Heart left ventricle (tissue), 16 donors: ENCODE results near the gene HOXC5. TPM values are rescaled to one million over a fixed set of nuclear protein-coding genes. Genes with fewer than 3 reads are reported as not detected.
A peak's percentile ranks its signal among the peaks of the same experiment; 100 is the strongest.

Source experiments
- ATAC-seq, 4 donors: fragments of 200-7000 bp; cut with Tn5 transposase; one replicate each; pipeline ENCODE4 v1.9.1; 2020 to 2022; ENCODE audit warnings: moderate library complexity in 4 of 4, mild to moderate bottlenecking in 3 of 4, moderate number of reproducible peaks in 1 of 4
- DNase-seq, 5 donors: peaks; one replicate each; pipeline ENCODE4 v3.0.0-alpha.2; 2020
- H3K27ac ChIP-seq, 12 donors: fragments of 200-600 bp; sonication (generic) in 4 of 12; one replicate each; pipeline versions ENCODE4 v1.5.0 to v1.8.0; 2016 to 2022; ENCODE audit warnings: mild to moderate bottlenecking in 2 of 12
- H3K27me3 ChIP-seq, 9 donors: fragments of 200-600 bp; sonication (generic) in 2 of 9; one replicate each; pipeline versions ENCODE4 v1.5.1 to v1.8.0; 2016 to 2022; ENCODE audit warnings: mild to moderate bottlenecking in 3 of 9
- H3K36me3 ChIP-seq, 9 donors: fragments of 200-600 bp; sonication (generic) in 2 of 9; one replicate each; pipeline versions ENCODE4 v1.5.0 to v1.8.0; 2018 to 2022; ENCODE audit warnings: mild to moderate bottlenecking in 2 of 9
- H3K4me1 ChIP-seq, 12 donors: fragments of 200-600 bp; sonication (generic) in 4 of 12; one replicate each; pipeline versions ENCODE4 v1.5.0 to v1.8.0; 2016 to 2022; ENCODE audit warnings: mild to moderate bottlenecking in 3 of 12
- H3K4me3 ChIP-seq, 12 donors: fragments of 200-600 bp; sonication (generic) in 4 of 12; one replicate each; pipeline versions ENCODE4 v1.5.0 to v1.8.0; 2017 to 2022; ENCODE audit warnings: mild to moderate bottlenecking in 9 of 12, moderate library complexity in 4 of 12
- H3K9me3 ChIP-seq, 12 donors: fragments of 200-600 bp; sonication (generic) in 4 of 12; one replicate each; pipeline versions ENCODE4 v1.5.0 to v1.8.0; 2016 to 2022; ENCODE audit warnings: mild to moderate bottlenecking in 1 of 12
- POLR2A ChIP-seq, 2 donors: fragments of 450-650 bp; IDR thresholded peaks; one replicate each; pipeline ENCODE4 v1.6.1; 2017; ENCODE audit warnings: antibody characterized with exemption in 2 of 2, mild to moderate bottlenecking in 2 of 2, moderate library complexity in 2 of 2
- WGBS, 4 donors: extraction: QIAGEN DNeasy Blood & Tissue Kit in 2 of 4; methylation state at CpG; one replicate each; pipeline versions ENCODE4 v1.1.5 to v1.1.7; 2013 to 2018; 5-methylcytosine and 5-hydroxymethylcytosine counted together
- intact Hi-C, 10 donors: fragments of 100-400 bp; cut with DNase I; formaldehyde crosslinking; loops; one replicate each; pipeline versions ENCODE4 v1.11.1 to v1.14.2; 2022
- polyA plus RNA-seq, 2 donors: library from polyadenylated mRNA; stranded (reverse); fragments of 200-250 nt; gene quantifications; one replicate each; pipeline ENCODE4 v1.2.3, GENCODE V29; 2013
- total RNA-seq, 9 donors: library from RNA; depleted of rRNA in 2 of 9; stranded (reverse); fragments of >200 nt in 2 of 9; fragmentation: NEBNext Ultra II Directional in 3 of 9; extraction: Animal tissue kit (Norgen Biotek cat#: 25700) in 3 of 9; gene quantifications; one replicate each; pipeline versions ENCODE4 v1.1.0 to v1.2.4, GENCODE V29; 2016 to 2023
- TF ChIP-seq, protein P1 (sequence below), 12 donors: fragments of 200-600 bp; sonication (generic) in 4 of 12; IDR thresholded peaks; one replicate each; pipeline versions ENCODE4 v1.5.0 to v1.8.0; 2018 to 2022; ENCODE audit warnings: antibody characterized with exemption in 12 of 12, mild to moderate bottlenecking in 5 of 12
- donor health status: ischemic (EF 13 %, LVEDD 7.1; RV severe dilation, severe dysfunction).
- donor health status: healthy with polysubstance abuse.
- donor health status: DM: no; HTN: yes; CAD: no.
- donor health status: DM: no; HTN: no; CAD: no.
- donor health status: ischemic (EF 25% LVEDD 6.9; RV normal size, moderate dysfunction).
- donor health status: ischemic (EF 25% LVEDD 5.7; RV mildly dilated, moderate dysfunction).
- donor health status: healthy.
- donor health status: DM: yes; HTN: yes; CAD: no.
- donor health status: ischemic (EF 35%, LVEDD 5.7; RV mildly dilated, moderate dysfunction).
- donor health status: nonischemic (EF 11% LVEDD 7.7; RV severe dilation, severe dysfunction).
- donor health status: DM: yes; HTN: yes; CAD: no.
- donor health status: PGD.
- donor health status: ischemic (EF 29% LVEDD 5.4; RV normal size, mild dysfunction).
- donor health status: nonischemic (EF 23%, LVEDD 6.1; RV moderate dilation, normal function).

The HOXC5 gene
- total and polyA plus RNA-seq, 11 donors = not detected

DNA sequence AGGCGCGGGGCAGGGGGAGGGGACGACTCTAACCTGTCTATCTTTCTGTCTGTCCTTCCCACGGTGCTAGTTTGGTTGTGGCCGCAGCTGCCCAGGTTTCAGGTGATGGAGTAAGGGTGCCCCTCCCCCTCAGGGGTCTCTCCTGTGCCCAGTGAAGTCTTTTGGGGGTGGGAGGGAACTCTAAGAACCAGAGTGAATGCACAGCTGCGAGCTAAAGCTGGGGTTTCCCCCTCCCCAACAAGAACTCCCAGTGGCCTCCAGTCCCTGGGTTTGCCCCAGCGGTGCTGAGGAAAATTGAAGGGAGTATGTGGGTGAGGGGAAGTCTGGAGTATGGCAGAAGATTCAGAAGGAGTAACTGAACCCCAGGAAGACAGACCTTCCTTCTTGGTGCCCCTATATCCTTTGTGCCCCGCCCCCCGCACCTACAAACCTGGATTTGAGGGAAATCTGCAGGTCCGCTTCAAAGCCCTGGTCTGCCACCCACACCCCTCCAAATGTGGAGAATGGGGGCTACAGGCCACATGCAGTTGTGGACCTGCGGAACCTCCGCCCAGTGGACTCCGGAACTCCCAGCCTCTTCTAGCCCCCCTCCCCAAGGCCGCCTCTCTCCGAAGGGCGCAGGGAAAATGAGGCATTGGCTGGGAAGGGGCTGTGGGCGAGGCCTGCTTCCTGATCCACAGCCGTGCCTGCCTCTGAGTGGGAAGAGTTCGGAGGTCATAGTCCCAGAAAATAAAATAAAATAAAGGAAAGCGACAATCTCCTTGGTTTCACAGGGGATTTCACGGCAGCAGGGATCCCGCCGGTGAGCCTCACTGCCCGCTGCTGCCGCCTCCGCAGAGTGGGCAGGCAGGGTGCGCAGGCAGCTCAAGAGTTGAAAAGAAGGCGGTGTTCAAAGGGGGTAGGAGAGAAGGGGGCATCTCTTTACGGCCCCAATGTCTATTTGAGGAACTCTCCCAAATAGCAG lies 36.3 kb upstream of the HOXC5 start:
- ATAC-seq (no peak), DNase-seq (peak in 1 of 5 donors; percentile 18)
- no peaks in the 10 kb centered on the region for H3K9me3 ChIP-seq
- H3K36me3 ChIP-seq = no peaks in the 10 kb centered on the region
- peaks cover 84 to 100% (median 99%) of the 10 kb centered on the region in 9 donors for H3K27me3 ChIP-seq
- WGBS, 4 donors = 34 to 47% (median 41%) methylated on average over 29 of the region's 29 CpGs
- intact Hi-C loops = no loop called here
- TF ChIP-seq POLR2A (IDR thresholded peaks at IDR 0.05) = no peak
- TF ChIP-seq, protein P1, sequence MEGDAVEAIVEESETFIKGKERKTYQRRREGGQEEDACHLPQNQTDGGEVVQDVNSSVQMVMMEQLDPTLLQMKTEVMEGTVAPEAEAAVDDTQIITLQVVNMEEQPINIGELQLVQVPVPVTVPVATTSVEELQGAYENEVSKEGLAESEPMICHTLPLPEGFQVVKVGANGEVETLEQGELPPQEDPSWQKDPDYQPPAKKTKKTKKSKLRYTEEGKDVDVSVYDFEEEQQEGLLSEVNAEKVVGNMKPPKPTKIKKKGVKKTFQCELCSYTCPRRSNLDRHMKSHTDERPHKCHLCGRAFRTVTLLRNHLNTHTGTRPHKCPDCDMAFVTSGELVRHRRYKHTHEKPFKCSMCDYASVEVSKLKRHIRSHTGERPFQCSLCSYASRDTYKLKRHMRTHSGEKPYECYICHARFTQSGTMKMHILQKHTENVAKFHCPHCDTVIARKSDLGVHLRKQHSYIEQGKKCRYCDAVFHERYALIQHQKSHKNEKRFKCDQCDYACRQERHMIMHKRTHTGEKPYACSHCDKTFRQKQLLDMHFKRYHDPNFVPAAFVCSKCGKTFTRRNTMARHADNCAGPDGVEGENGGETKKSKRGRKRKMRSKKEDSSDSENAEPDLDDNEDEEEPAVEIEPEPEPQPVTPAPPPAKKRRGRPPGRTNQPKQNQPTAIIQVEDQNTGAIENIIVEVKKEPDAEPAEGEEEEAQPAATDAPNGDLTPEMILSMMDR (IDR thresholded peaks at IDR 0.05) = no peak
- peaks cover 0 to 49% (median 29%) of the 10 kb centered on the region in 12 donors for H3K4me1 ChIP-seq
- peak overlapping the region in 11 of 12 donors; percentile 19 to 63 (median 50) for H3K4me3 ChIP-seq
- H3K27ac ChIP-seq = no peak overlapping the region

DNA sequence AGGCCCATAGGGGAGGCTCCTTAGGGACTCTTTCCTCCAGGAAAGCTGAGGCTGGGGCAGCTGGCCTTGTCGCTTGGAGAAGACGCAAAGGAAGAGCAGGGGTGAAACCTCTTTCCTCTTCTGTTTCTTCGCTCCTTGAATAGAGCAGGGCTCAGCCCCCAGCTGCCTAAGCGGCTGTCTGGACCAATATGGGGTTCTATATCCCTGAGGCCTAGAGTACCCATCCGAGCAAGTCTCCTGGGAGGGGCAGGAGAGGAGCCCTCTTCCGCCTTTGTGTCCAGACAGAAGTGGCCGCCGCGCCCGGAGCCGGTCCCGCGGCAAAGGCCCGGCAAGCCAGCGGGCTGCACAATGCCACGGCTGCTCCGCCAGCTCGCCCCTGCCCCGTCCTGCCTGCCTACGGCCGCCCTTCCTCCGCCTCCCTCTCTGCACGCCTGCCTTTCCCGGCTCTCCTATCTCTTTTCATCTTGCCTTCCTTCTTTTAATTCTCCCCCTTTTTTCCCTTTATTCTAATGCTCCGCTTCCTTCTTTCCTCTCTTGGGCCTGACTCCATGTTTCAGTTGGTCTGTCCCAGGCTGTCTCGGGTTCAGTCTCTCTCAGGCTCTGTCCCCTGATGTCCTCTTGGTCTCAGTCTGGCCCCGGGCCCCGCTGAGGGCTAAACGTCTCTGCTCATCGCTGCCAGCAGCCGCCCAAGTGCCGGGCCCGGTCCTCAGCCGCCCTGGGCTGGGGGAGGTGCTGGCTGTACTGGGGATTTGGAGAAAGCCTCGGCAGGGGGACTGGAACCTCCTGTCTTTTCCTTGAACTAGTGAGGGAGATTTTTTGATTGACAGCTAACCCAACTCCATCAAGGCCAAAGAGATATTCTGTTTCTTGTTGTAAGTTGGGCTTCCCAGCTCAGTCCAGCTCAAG lies 35.4 kb upstream of the HOXC5 start:
- WGBS, 4 donors = 7 to 15% (median 11%) methylated on average over 35 of the region's 35 CpGs
- DNase-seq (peak in 2 of 5 donors; percentile 15 to 37), ATAC-seq (no peak)
- Histone ChIP-seq H3K4me3 (no peak overlapping the region), H3K27ac (no peak overlapping the region), H3K27me3 (peaks cover 81 to 100% (median 99%) of the 10 kb centered on the region in 9 donors), H3K36me3 (no peaks in the 10 kb centered on the region), H3K4me1 (peaks cover 0 to 49% (median 29%) of the 10 kb centered on the region in 12 donors), H3K9me3 (no peaks in the 10 kb centered on the region)
- TF ChIP-seq POLR2A (IDR thresholded peaks at IDR 0.05) = no peak
- TF ChIP-seq, protein P1 (IDR thresholded peaks at IDR 0.05) = no peak
- intact Hi-C loops = no loop called here

GRCh38 chr12:53998110-53998899 lies 34.5 kb upstream of the HOXC5 start:
- intact Hi-C loops = no loop called here
- Histone ChIP-seq H3K36me3 (no peaks in the 10 kb centered on the region), H3K4me1 (peaks cover 0 to 49% (median 29%) of the 10 kb centered on the region in 12 donors), H3K4me3 (no peak overlapping the region), H3K27me3 (peaks cover 81 to 100% (median 99%) of the 10 kb centered on the region in 9 donors), H3K27ac (no peak overlapping the region), H3K9me3 (no peaks in the 10 kb centered on the region)
- no peak for ATAC-seq
- TF ChIP-seq, protein P1 (IDR thresholded peaks at IDR 0.05) = no peak
- TF ChIP-seq POLR2A (IDR thresholded peaks at IDR 0.05) = no peak
- 5 to 14% (median 10%) methylated on average over 11 of the region's 11 CpGs for WGBS, 4 donors
- no peak for DNase-seq
